ENCODE measurements around the gene BDP1.
"Not testable (repeated sequence)": the region's sequence is repeated elsewhere in the genome, so short reads cannot be mapped to it uniquely, and the experiment has no call there.

- TF ChIP-seq CTCF (IDR thresholded peaks at IDR 0.05); CEBPB (IDR thresholded peaks at IDR 0.05); POLR2A (IDR thresholded peaks at IDR 0.05; ENCODE audit: low read length); SMC3 (IDR thresholded peaks at IDR 0.05); TP53 (CRISPR knock-in tag; IDR thresholded peaks at IDR 0.05); RAD21 (conservative IDR thresholded peaks at IDR 0.05 in 1 of 2, IDR thresholded peaks at IDR 0.05 in 1 of 2): not testable (repeated sequence)
Observed at GRCh38 chr5:71498756-71499155, 43.3 kb downstream of the BDP1 start.

Measured in A549 (cell line).